Activated naive CD4-positive, alpha-beta T cell treated with anti-CD3 and anti-CD28 coated beads, Interleukin-2, amount 10 ng/mL, durations not matched to agents 7 days and 5 days (primary cell): ENCODE data around the gene ASPDH.
"Not testable (repeated sequence)": the region's sequence is repeated elsewhere in the genome, so short reads cannot be mapped to it uniquely, and the experiment has no call there.

Source experiments
- CTCF ChIA-PET: fragments of 350-600 bp; sonication (Branson Sonifier 250); formaldehyde crosslinking; loops from one replicate; lab custom pipeline; 2021; ENCODE audit warnings: antibody characterized with exemption; lab: Charles Lee
- DNase-seq: peaks from one replicate; pipeline ENCODE4 v3.0.0-alpha.2; 2020
- H3K27ac Mint-ChIP-seq: one replicate; pipeline ENCODE4 v1.8.0; 2021; ENCODE audit warnings: mild to moderate bottlenecking, moderate library complexity, mixed read lengths
- H3K27me3 Mint-ChIP-seq: one replicate; pipeline ENCODE4 v1.8.0; 2021; ENCODE audit warnings: mild to moderate bottlenecking, mixed read lengths
- H3K36me3 Mint-ChIP-seq: one replicate; pipeline ENCODE4 v1.8.0; 2021; ENCODE audit warnings: mixed read lengths
- H3K4me1 Mint-ChIP-seq: one replicate; pipeline ENCODE4 v1.8.0; 2021; ENCODE audit warnings: mixed read lengths
- H3K4me3 Mint-ChIP-seq: one replicate; pipeline ENCODE4 v1.8.0; 2021; ENCODE audit warnings: mild to moderate bottlenecking, moderate library complexity, mixed read lengths
- H3K9me3 Mint-ChIP-seq: one replicate; pipeline ENCODE4 v1.8.0; 2021; ENCODE audit warnings: mixed read lengths

ASPDH gene

DNA sequence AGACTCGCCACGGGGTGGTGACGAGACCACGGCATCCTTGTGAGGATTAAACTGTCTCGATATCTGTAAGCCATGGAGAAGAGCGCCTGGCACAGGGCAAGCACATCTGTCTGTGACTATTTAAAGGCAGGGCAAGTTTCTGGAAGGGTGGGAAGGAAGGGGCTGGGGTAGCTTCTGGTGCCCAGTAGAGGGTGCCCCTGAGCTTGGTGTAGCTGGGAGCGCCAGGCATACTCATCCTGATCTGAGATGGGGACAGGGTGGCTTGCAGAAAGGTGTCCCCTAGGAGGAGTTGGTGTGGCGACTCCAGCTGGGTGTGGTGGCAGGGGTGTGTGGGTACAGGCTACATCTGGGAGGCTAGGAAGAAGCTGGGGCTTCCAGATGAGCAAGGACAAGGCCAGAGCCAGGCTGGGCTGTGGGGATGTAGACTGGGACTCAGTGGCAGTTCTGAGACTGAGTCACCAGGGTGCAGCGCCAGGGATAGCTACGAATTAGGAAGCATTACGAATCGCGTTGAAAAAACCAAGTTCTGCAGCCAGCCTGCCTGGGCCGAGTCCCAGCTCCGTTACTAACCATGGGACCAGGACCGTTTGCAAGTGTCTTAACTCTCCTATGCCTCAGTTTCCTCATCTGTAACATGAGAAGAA lies 23.1 kb upstream of the ASPDH start:
- Mint-ChIP-seq H3K27me3 (peaks cover 35% of the 10 kb centered on the region), H3K27ac (no peak overlapping the region), H3K9me3 (peaks cover 4% of the 10 kb centered on the region), H3K4me3 (no peak overlapping the region), H3K4me1 (peaks cover 2% of the 10 kb centered on the region), H3K36me3 (no peaks in the 10 kb centered on the region)
- CTCF ChIA-PET = interaction anchor here (1.0 to 5.3 kb wide), 9 partner anchors 8 to 385 kb away, joined by 3 to 36 read pairs (median 10); no protein-coding TSS in a partner anchor
- DNase-seq = no peak

DNA sequence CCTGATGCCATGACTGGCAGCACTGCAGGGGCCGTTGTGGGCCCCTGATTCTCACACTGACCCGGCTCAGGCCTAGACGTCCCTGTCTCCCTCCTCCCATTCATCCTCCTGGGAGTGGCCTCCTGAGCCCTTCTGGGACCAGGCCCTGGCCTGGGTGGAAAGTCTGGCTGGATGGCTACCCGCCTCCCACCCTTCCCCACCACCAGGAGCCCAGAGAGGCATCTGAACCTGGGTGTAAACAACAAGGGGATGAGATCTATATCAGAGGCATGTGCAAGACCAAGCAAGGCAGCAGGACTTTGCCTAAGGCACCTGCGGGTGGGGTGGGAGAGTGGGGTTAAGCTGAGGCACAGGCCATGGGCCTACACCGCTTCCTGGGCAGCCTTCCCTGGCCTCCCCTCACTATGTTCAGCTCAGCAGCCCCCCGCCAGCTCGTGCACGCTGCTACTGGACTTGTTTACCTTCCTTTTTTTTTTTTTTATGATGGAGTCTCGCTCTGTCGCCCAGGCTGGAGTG lies 22.0 kb upstream of the ASPDH start:
- Mint-ChIP-seq H3K4me1 (peaks cover 2% of the 10 kb centered on the region), H3K27me3 (peaks cover 38% of the 10 kb centered on the region), H3K27ac (no peak overlapping the region), H3K4me3 (no peak overlapping the region), H3K9me3 (peaks cover 4% of the 10 kb centered on the region), H3K36me3 (no peaks in the 10 kb centered on the region)
- DNase-seq = no peak
- CTCF ChIA-PET = interaction anchor here (1.0 to 5.3 kb wide), 3 partner anchors 20 to 386 kb away, joined by 3 to 36 read pairs (median 15); no protein-coding TSS in a partner anchor

- CTCF ChIA-PET = no interaction called here
- Mint-ChIP-seq H3K4me1 (peaks cover 2% of the 10 kb centered on the region), H3K27ac (no peak overlapping the region), H3K4me3 (no peak overlapping the region), H3K27me3 (peaks cover 43% of the 10 kb centered on the region), H3K9me3 (peaks cover 4% of the 10 kb centered on the region), H3K36me3 (no peaks in the 10 kb centered on the region)
- no peak for DNase-seq
Observed at GRCh38 chr19:50534478-50534877, 20.8 kb upstream of the ASPDH start.

GRCh38 chr19:50532952-50533351 lies 19.2 kb upstream of the ASPDH start:
- CTCF ChIA-PET = no interaction called here
- peaks cover 2% of the 10 kb centered on the region for H3K4me1 Mint-ChIP-seq
- H3K36me3 Mint-ChIP-seq = no peaks in the 10 kb centered on the region
- H3K27me3 Mint-ChIP-seq = peaks cover 47% of the 10 kb centered on the region
- no peak overlapping the region for H3K27ac Mint-ChIP-seq
- peaks cover 4% of the 10 kb centered on the region for H3K9me3 Mint-ChIP-seq
- no peak overlapping the region for H3K4me3 Mint-ChIP-seq
- no peak for DNase-seq

- Mint-ChIP-seq H3K27ac (no peak overlapping the region), H3K36me3 (no peaks in the 10 kb centered on the region), H3K4me1 (no peaks in the 10 kb centered on the region), H3K27me3 (peaks cover 33% of the 10 kb centered on the region), H3K4me3 (no peak overlapping the region), H3K9me3 (peaks cover 4% of the 10 kb centered on the region)
- DNase-seq = no peak
- CTCF ChIA-PET = no interaction called here
Observed at GRCh38 chr19:50531171-50531612, 17.5 kb upstream of the ASPDH start.

DNA sequence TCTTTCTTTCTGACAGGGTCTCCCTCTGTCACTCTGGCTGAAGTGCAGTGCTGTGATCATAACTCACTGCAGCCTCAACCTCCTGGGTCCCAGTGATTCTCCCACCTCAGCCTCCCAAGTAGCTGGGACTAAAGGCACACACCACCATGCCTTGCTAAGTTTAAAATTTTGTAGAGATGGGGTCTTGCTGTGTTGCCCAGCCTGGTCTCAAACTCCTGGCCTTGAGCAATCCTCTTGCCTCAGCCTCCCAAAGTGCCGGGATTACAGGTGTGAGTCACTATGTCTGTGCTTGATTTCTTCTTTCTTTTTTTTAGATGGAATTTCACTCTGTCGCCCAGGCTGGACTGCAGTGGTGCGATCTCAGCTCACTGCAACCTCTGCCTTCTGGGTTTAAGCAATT lies 14.3 kb upstream of the ASPDH start:
- not testable (repeated sequence) for H3K36me3 Mint-ChIP-seq, H3K27ac Mint-ChIP-seq, H3K9me3 Mint-ChIP-seq, DNase-seq, H3K4me3 Mint-ChIP-seq, H3K4me1 Mint-ChIP-seq
- CTCF ChIA-PET = interaction anchor here (1.9 kb wide), 1 partner anchor 10 kb away, joined by 10 read pairs; no protein-coding TSS in a partner anchor
- H3K27me3 Mint-ChIP-seq = peaks cover 20% of the 10 kb centered on the region

- H3K4me1 Mint-ChIP-seq = no peaks in the 10 kb centered on the region
- no peaks in the 10 kb centered on the region for H3K36me3 Mint-ChIP-seq
- no peaks in the 10 kb centered on the region for H3K9me3 Mint-ChIP-seq
- H3K27ac Mint-ChIP-seq = no peak overlapping the region
- CTCF ChIA-PET = interaction anchor here (3.4 kb wide), 1 partner anchor 15 kb away, joined by 10 read pairs; no protein-coding TSS in a partner anchor
- H3K27me3 Mint-ChIP-seq = peaks cover 7% of the 10 kb centered on the region
- no peak overlapping the region for H3K4me3 Mint-ChIP-seq
- no peak for DNase-seq
Observed at GRCh38 chr19:50522881-50523280, 9.2 kb upstream of the ASPDH start.

GRCh38 chr19:50520822-50521465 lies 7.2 kb upstream of the ASPDH start:
- CTCF ChIA-PET = no interaction called here
- no peaks in the 10 kb centered on the region for H3K9me3 Mint-ChIP-seq
- H3K27ac Mint-ChIP-seq = no peak overlapping the region
- no peak overlapping the region for H3K4me3 Mint-ChIP-seq
- DNase-seq = no peak
- H3K4me1 Mint-ChIP-seq = no peaks in the 10 kb centered on the region
- H3K36me3 Mint-ChIP-seq = no peaks in the 10 kb centered on the region
- peaks cover 14% of the 10 kb centered on the region for H3K27me3 Mint-ChIP-seq

- H3K36me3 Mint-ChIP-seq = no peaks in the 10 kb centered on the region
- H3K4me1 Mint-ChIP-seq = peaks cover 4% of the 10 kb centered on the region
- CTCF ChIA-PET = interaction anchor here (1.0 to 1.3 kb wide), 2 partner anchors 36 to 37 kb away, joined by 3 to 4 read pairs; no protein-coding TSS in a partner anchor
- no peak overlapping the region for H3K4me3 Mint-ChIP-seq
- no peak overlapping the region for H3K27ac Mint-ChIP-seq
- H3K27me3 Mint-ChIP-seq = peaks cover 33% of the 10 kb centered on the region
- H3K9me3 Mint-ChIP-seq = no peaks in the 10 kb centered on the region
- DNase-seq = no peak
Observed at GRCh38 chr19:50519006-50519575, 5.4 kb upstream of the ASPDH start.

DNA sequence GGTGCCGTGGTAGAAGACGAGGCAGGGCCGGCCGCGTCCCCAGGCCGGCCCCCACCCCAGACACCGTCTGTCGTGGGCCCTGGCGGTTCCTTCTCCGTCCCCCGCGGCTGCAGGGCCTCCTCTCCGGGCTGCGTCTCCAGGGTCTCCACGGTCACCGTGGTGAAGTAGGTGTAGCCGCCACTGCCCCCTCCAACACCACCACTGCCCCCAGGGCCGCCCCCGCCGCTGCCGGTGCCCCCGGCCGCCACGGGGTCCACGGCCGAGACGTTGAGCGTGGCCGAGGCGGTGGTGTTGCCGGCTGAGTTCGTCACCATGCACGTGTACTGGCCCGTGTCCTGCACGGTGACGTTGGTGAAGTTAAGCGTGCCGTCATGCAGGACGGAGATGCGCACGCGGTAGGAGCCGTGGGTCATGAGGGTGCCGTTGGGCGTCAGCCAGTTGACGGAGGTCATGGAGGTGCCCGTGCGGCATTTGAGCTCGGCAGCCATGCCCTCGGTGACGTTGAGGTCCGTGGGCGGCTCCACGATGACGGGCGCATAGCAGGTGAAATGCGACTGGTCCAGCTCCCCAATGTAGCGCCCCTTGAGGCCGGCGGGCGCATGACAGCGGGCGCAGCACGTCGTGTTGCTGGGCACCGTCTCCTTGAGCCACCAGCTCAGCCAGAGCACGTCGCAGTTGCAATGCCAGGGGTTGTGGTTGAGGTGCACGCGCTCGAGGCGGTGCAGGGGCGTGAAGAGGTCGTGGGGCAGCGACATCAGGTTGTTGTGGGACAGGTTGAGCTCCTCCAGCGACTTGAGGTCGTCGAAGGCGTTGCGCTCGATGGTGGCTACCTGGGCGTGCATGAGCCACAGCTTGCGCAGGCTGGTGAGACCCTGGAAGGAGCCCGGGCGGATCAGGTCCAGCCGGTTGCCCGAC lies 4.6 kb upstream of the ASPDH start:
- no peaks in the 10 kb centered on the region for H3K9me3 Mint-ChIP-seq
- CTCF ChIA-PET = interaction anchor here (1.0 to 1.3 kb wide), 2 partner anchors 35 to 38 kb away, joined by 3 to 4 read pairs; no protein-coding TSS in a partner anchor
- H3K27me3 Mint-ChIP-seq = peaks cover 40% of the 10 kb centered on the region
- no peak overlapping the region for H3K4me3 Mint-ChIP-seq
- H3K4me1 Mint-ChIP-seq = peaks cover 4% of the 10 kb centered on the region
- no peak overlapping the region for H3K27ac Mint-ChIP-seq
- H3K36me3 Mint-ChIP-seq = no peaks in the 10 kb centered on the region
- no peak for DNase-seq

DNA sequence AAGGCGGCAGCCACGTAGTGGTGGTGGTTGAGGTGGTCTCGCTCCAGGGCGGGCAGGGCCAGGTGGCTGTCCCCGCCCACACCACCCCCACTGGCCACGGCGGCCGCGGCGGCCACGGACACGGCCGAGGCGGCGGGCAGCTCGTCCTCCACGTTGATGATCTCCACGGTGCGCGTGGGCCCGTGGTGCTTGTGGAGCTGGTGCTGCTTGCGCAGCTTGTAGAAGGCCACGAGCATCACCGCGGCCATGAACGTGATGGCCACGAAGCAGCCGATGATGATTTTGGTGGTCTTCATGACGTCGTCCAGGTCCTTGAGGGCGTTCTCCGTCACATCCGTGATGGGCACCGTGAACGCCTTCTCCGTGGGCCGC lies 4.0 kb upstream of the ASPDH start:
- no peak overlapping the region for H3K4me3 Mint-ChIP-seq
- H3K36me3 Mint-ChIP-seq = no peaks in the 10 kb centered on the region
- CTCF ChIA-PET = no interaction called here
- H3K27ac Mint-ChIP-seq = no peak overlapping the region
- H3K27me3 Mint-ChIP-seq = peaks cover 47% of the 10 kb centered on the region
- H3K4me1 Mint-ChIP-seq = peaks cover 4% of the 10 kb centered on the region
- no peak for DNase-seq
- no peaks in the 10 kb centered on the region for H3K9me3 Mint-ChIP-seq

DNA sequence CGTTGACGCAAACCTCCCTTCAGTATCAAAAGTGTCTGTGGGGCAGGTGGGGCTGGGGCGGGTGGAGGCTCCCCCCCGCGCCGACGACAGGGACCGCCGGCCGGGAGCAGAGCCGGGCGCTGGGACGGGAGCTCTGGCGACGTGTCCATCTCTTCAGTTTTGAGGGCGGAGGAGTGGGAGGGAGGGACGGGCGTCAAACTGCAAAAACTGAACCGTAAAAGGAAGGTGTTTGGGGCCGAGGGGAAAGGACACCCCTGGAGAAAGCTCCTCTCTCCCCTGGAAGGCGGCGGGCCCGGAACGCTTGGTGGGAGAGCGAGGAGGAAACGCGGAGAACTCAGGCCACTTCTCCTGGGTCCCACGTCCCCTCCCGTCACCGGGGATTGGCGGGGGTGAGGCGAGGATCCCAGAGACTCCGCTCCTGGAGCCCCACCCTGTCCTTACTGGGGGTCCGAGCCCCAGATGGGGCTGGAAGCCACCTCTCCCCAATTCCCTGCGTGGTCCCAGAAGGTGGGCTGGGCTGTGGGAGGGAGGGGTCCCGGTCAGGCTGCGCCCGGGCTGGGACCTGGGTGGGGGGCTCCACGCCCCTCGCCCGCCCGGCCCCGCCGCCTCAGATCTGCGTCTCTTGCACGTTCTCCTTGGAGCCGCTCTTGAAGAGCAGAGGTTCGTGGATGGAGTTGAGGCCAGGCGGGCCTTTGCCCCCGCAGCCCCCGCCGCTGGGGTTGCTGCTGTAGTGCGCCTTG lies 3.4 kb upstream of the ASPDH start:
- Mint-ChIP-seq H3K4me3 (no peak overlapping the region), H3K27me3 (peaks cover 50% of the 10 kb centered on the region), H3K9me3 (no peaks in the 10 kb centered on the region), H3K36me3 (no peaks in the 10 kb centered on the region), H3K27ac (no peak overlapping the region), H3K4me1 (peaks cover 4% of the 10 kb centered on the region)
- DNase-seq = no peak
- CTCF ChIA-PET = no interaction called here

DNA sequence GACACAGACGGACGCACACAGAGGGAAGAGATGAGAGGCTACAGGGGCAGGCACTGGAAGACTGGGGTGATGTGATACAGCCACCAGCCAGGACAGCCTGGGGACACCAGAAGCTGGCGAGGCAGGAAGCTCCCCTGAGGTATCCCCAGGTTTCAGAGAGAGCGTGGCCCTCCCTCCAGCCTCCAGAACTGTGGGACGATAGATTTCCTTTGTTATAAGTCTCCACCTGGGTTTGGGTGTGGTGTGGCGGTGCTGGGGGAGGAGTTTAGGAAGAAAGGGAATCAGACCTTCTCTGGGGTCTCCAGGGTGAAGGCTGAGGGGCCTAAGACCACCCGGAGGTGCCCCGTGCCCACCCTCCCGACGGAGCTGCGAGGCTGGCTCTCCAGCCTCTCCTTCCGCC lies 2.7 kb upstream of the ASPDH start:
- Mint-ChIP-seq H3K4me1 (peaks cover 8% of the 10 kb centered on the region), H3K4me3 (no peak overlapping the region), H3K36me3 (no peaks in the 10 kb centered on the region), H3K27ac (no peak overlapping the region), H3K9me3 (no peaks in the 10 kb centered on the region), H3K27me3 (peaks cover 52% of the 10 kb centered on the region)
- DNase-seq = no peak
- CTCF ChIA-PET = no interaction called here
